ENCODE results near the gene LRRC45. TPM values are rescaled to one million over a fixed set of nuclear protein-coding genes. Genes with fewer than 3 reads are reported as not detected.

LRRC45 gene
- total and polyA plus RNA-seq, 2 donors (not counting 3 experiments of a cell fraction or from before 2014, with no cell fraction given) = 7.6 to 22.9 TPM

GRCh38 chr17:82058855-82059249 is 35.7 kb downstream of the LRRC45 start:
- Histone ChIP-seq H2AFZ (ENCODE audit: low read depth, low read length) (no peak overlapping the region), H3K4me2 (ENCODE audit: insufficient read depth, low read length) (no peak overlapping the region), H3K79me2 (ENCODE audit: control insufficient read depth, insufficient read depth, low read length) (no peaks in the 10 kb centered on the region), H3K27me3 (ENCODE audit: control insufficient read depth in 2 of 2, insufficient read depth in 2 of 2, low read length in 2 of 2) (no peaks in the 10 kb centered on the region), H3K9ac (replicated peaks; ENCODE audit: extremely low read depth, insufficient read depth, low read length) (no peak overlapping the region), H3K4me3 (replicated peaks in 1 of 3; ENCODE audit: insufficient read depth in 1 of 3, low read depth in 1 of 3, low read length in 3 of 3) (no peak overlapping the region), H3K4me1 (ENCODE audit: control insufficient read depth, extremely low read depth, insufficient read depth, low read length) (no peaks in the 10 kb centered on the region), H3K9me1 (replicated peaks; ENCODE audit: control insufficient read depth, extremely low read depth, insufficient read depth, low read length) (no peaks in the 10 kb centered on the region), H4K20me1 (replicated peaks; ENCODE audit: control insufficient read depth, extremely low read depth, insufficient read depth, low read length) (no peaks in the 10 kb centered on the region), H3K27ac (ENCODE audit: insufficient read depth, low read depth, low read length) (no peak overlapping the region), H3K9me3 (replicated peaks; ENCODE audit: control insufficient read depth, insufficient read depth, low read length) (no peaks in the 10 kb centered on the region), H3K36me3 (ENCODE audit: control insufficient read depth in 2 of 2, extremely low read depth in 1 of 2, insufficient read depth in 2 of 2, low read length in 2 of 2) (peaks cover 12 to 57% of the 10 kb centered on the region in 2 experiments)
- CTCF ChIA-PET = no interaction called here
- no peak for TF ChIP-seq MAX (IDR thresholded peaks at IDR 0.05; ENCODE audit: insufficient read depth, insufficient read length)
- no peak for TF ChIP-seq JUN (IDR thresholded peaks at IDR 0.05; ENCODE audit: borderline replicate concordance, insufficient read depth, insufficient read length, low read depth)
- TF ChIP-seq CTCF (IDR thresholded peaks at IDR 0.05; ENCODE audit: extremely low read depth in 1 of 2, insufficient read depth in 1 of 2, low read depth in 1 of 2, low read length in 2 of 2) = no peak
- TF ChIP-seq FOS (IDR thresholded peaks at IDR 0.05; ENCODE audit: borderline replicate concordance, insufficient read depth, low read length) = no peak
- no peak for TF ChIP-seq POLR2AphosphoS5 (IDR thresholded peaks at IDR 0.05; ENCODE audit: insufficient read depth, low read depth, low read length)
- TF ChIP-seq GATA2 (IDR thresholded peaks at IDR 0.05; ENCODE audit: insufficient read depth, insufficient read length, low read depth, low read length) = no peak
- TF ChIP-seq MYC (IDR thresholded peaks at IDR 0.05; ENCODE audit: low read depth, low read length) = no peak
- no peak for TF ChIP-seq EZH2 (IDR thresholded peaks at IDR 0.05; ENCODE audit: borderline replicate concordance, low read depth, low read length, severe bottlenecking)
- TF ChIP-seq POLR2A (IDR thresholded peaks at IDR 0.05; ENCODE audit: low read depth, low read length) = no peak
- no peak for DNase-seq (ENCODE audit: low read depth, low spot score)
- POLR2A ChIA-PET = no interaction called here
- dilution Hi-C loops (cut with MboI; ENCODE audit: extremely low pct_ligation_motif_present, low sequenced_read_pairs) (no loop called here), intact Hi-C loops (cut with micrococcal nuclease) (no loop called here)
- FAIRE-seq = no peak
- BruUV-seq (replicated peaks) = no TSS peak

All from endothelial cell of umbilical vein (primary cell).